WTC11 (cell line): ENCODE results near the gene ZSCAN18. TPM values are rescaled to one million over a fixed set of nuclear protein-coding genes. Genes with fewer than 3 reads are reported as not detected.

ENCODE experiments used
- ATAC-seq: fragments of 200-7000 bp; cut with Tn5 transposase; 2 replicates; pipeline ENCODE4 v1.10.0; 2021; ENCODE audit warnings: mild to moderate bottlenecking, moderate library complexity
- CTCF ChIA-PET: fragments of 300-600 bp; sonication (Branson Sonifier 250); formaldehyde crosslinking; loops from one replicate; lab custom pipeline; 2021; ENCODE audit warnings: antibody characterized with exemption; lab: Charles Lee
- POLR2A ChIA-PET: fragments of 350-600 bp; sonication (Branson Sonifier 250); formaldehyde crosslinking; loops from one replicate; lab custom pipeline; 2021; ENCODE audit warnings: antibody characterized with exemption; lab: Charles Lee
- DNase-seq: peaks from one replicate; pipeline ENCODE4 v3.0.0; 2021; ENCODE audit warnings: low spot score
- H3K27ac Mint-ChIP-seq: 2 replicates; pipeline ENCODE4 v1.8.0; 2021; ENCODE audit warnings: mixed read lengths
- H3K27me3 Mint-ChIP-seq: 2 replicates; pipeline ENCODE4 v1.8.0; 2021; ENCODE audit warnings: low read depth, mild to moderate bottlenecking, moderate library complexity, mixed read lengths
- H3K36me3 Mint-ChIP-seq: 2 replicates; pipeline ENCODE4 v1.8.0; 2021; ENCODE audit warnings: mixed read lengths
- H3K4me1 Mint-ChIP-seq: 2 replicates; pipeline ENCODE4 v1.8.0; 2022; ENCODE audit warnings: mixed read lengths
- H3K4me3 Mint-ChIP-seq: 2 replicates; pipeline ENCODE4 v1.8.0; 2021; ENCODE audit warnings: mild to moderate bottlenecking, moderate library complexity, mixed read lengths
- H3K9me3 Mint-ChIP-seq: 2 replicates; pipeline ENCODE4 v1.8.0; 2021; ENCODE audit warnings: mixed read lengths
- CBFB ChIP-seq: sonication (generic); formaldehyde crosslinking; IDR thresholded peaks from 2 replicates; pipeline ENCODE4 v1.8.1; 2022; ENCODE audit warnings: mild to moderate bottlenecking, low read depth, missing genetic modification reagents
- E2F4 ChIP-seq: sonication (generic); formaldehyde crosslinking; IDR thresholded peaks from 2 replicates; pipeline ENCODE4 v1.8.1; 2022; ENCODE audit warnings: low read depth, mild to moderate bottlenecking, moderate library complexity, missing genetic modification reagents, borderline replicate concordance
- ETV6 ChIP-seq: sonication (generic); formaldehyde crosslinking; IDR thresholded peaks from 2 replicates; pipeline ENCODE4 v1.8.1; 2022; ENCODE audit warnings: mild to moderate bottlenecking, missing genetic modification reagents
- GABPB1 ChIP-seq: sonication (generic); formaldehyde crosslinking; IDR thresholded peaks from 2 replicates; pipeline ENCODE4 v1.8.1; 2023; ENCODE audit warnings: mild to moderate bottlenecking, missing genetic modification reagents
- MAX ChIP-seq: sonication (generic); formaldehyde crosslinking; IDR thresholded peaks from 2 replicates; pipeline ENCODE4 v1.8.0; 2022; ENCODE audit warnings: mild to moderate bottlenecking, missing genetic modification reagents
- MLX ChIP-seq: sonication (generic); formaldehyde crosslinking; IDR thresholded peaks from 2 replicates; pipeline ENCODE4 v1.8.1; 2023; ENCODE audit warnings: mild to moderate bottlenecking, missing genetic modification reagents, moderate library complexity
- MYBL2 ChIP-seq: sonication (generic); formaldehyde crosslinking; IDR thresholded peaks from 2 replicates; pipeline ENCODE4 v1.8.1; 2023; ENCODE audit warnings: mild to moderate bottlenecking, moderate library complexity, missing genetic modification reagents
- OVOL2 ChIP-seq: fragments of 250-450 bp; sonication (Bioruptor Pico); IDR thresholded peaks from 2 replicates; pipeline ENCODE4 v1.9.0; 2021; ENCODE audit warnings: mild to moderate bottlenecking, borderline replicate concordance
- RELA ChIP-seq: sonication (generic); formaldehyde crosslinking; IDR thresholded peaks from 2 replicates; pipeline ENCODE4 v1.8.1; 2022; ENCODE audit warnings: missing genetic modification reagents, mild to moderate bottlenecking, borderline replicate concordance
- RORB ChIP-seq: fragments of 250-450 bp; sonication (Bioruptor Pico); IDR thresholded peaks from 2 replicates; pipeline ENCODE4 v1.9.0; 2021; ENCODE audit warnings: mild to moderate bottlenecking
- SP1 ChIP-seq: sonication (generic); formaldehyde crosslinking; conservative IDR thresholded peaks from 2 replicates; pipeline ENCODE4 v1.8.1; 2022; ENCODE audit warnings: missing genetic modification reagents
- TEAD1 ChIP-seq: sonication (generic); formaldehyde crosslinking; IDR thresholded peaks from 2 replicates; pipeline ENCODE4 v1.8.0; 2022; ENCODE audit warnings: mild to moderate bottlenecking, missing genetic modification reagents
- TEAD4 ChIP-seq: sonication (generic); formaldehyde crosslinking; IDR thresholded peaks from 2 replicates; pipeline ENCODE4 v1.8.0; 2022; ENCODE audit warnings: mild to moderate bottlenecking, missing genetic modification reagents
- USF1 ChIP-seq: sonication (generic); formaldehyde crosslinking; IDR thresholded peaks from 2 replicates; pipeline ENCODE4 v1.8.0; 2022; ENCODE audit warnings: mild to moderate bottlenecking, missing genetic modification reagents
- ZNF121 ChIP-seq: sonication (generic); formaldehyde crosslinking; IDR thresholded peaks from 2 replicates; pipeline ENCODE4 v1.8.0; 2023; ENCODE audit warnings: missing genetic modification reagents
- ZNF219 ChIP-seq: sonication (generic); formaldehyde crosslinking; IDR thresholded peaks from 2 replicates; pipeline ENCODE4 v1.8.0; 2023; ENCODE audit warnings: missing genetic modification reagents, mild to moderate bottlenecking, borderline replicate concordance
- ZNF263 ChIP-seq: sonication (generic); formaldehyde crosslinking; IDR thresholded peaks from 2 replicates; pipeline ENCODE4 v1.8.1; 2022; ENCODE audit warnings: low read depth, mild to moderate bottlenecking, moderate library complexity, missing genetic modification reagents
- ZNF512 ChIP-seq: sonication (generic); formaldehyde crosslinking; IDR thresholded peaks from 2 replicates; pipeline ENCODE4 v1.8.1; 2022; ENCODE audit warnings: missing genetic modification reagents, borderline replicate concordance
- ZNF671 ChIP-seq: fragments of 250-450 bp; sonication (Bioruptor Pico); IDR thresholded peaks from 2 replicates; pipeline ENCODE4 v1.8.0; 2021; ENCODE audit warnings: mild to moderate bottlenecking
- ZSCAN18 ChIP-seq: fragments of 250-450 bp; sonication (Bioruptor Pico); IDR thresholded peaks from 2 replicates; pipeline ENCODE4 v2.1.2; 2022; ENCODE audit warnings: mild to moderate bottlenecking, moderate library complexity
- total RNA-seq: library from RNA; stranded (reverse); gene quantifications from 3 replicates; pipeline ENCODE4 v1.2.3, GENCODE V29; 2021
- TF ChIP-seq, protein P1 (sequence below): sonication (generic); formaldehyde crosslinking; IDR thresholded peaks from 2 replicates; pipeline ENCODE4 v1.8.1; 2022; ENCODE audit warnings: mild to moderate bottlenecking, missing genetic modification reagents, moderate library complexity, borderline replicate concordance
- TF ChIP-seq, protein P2 (sequence below): sonication (generic); formaldehyde crosslinking; conservative IDR thresholded peaks from 2 replicates; pipeline ENCODE4 v1.8.1; 2022; ENCODE audit warnings: mild to moderate bottlenecking, missing genetic modification reagents

The ZSCAN18 gene
- total RNA-seq, 1 experiment from 2014 or later, result 55.9 TPM

- TF ChIP-seq ZNF512 (CRISPR knock-in tag) (no peak), RELA (CRISPR knock-in tag) (no peak), TEAD1 (no peak), GABPB1 (CRISPR knock-in tag) (peak; percentile 50; the same call in 1 of the 2 replicates), ZSCAN18 (no peak)
- TF ChIP-seq, protein P1, sequence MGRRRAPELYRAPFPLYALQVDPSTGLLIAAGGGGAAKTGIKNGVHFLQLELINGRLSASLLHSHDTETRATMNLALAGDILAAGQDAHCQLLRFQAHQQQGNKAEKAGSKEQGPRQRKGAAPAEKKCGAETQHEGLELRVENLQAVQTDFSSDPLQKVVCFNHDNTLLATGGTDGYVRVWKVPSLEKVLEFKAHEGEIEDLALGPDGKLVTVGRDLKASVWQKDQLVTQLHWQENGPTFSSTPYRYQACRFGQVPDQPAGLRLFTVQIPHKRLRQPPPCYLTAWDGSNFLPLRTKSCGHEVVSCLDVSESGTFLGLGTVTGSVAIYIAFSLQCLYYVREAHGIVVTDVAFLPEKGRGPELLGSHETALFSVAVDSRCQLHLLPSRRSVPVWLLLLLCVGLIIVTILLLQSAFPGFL (CRISPR knock-in tag), result no peak
These were observed 38.9 kb downstream of the ZSCAN18 start, which contains the start of gene ZNF135 (continued) for GRCh38 chr19:58059003-58059670.

GRCh38 chr19:58058467-58058866, 39.6 kb downstream of the ZSCAN18 start:
- POLR2A ChIA-PET, result interaction anchor here (0.6 to 2.7 kb wide), 12 partner anchors 9 to 571 kb away, joined by 3 to 16 read pairs (median 4); partner anchors contain the start of genes ZNF329, ZNF419, ZNF606 and ZSCAN18
- Mint-ChIP-seq H3K4me3 (peak overlapping the region; percentile 69), H3K27ac (peak overlapping the region; percentile 93), H3K9me3 (peaks cover 10% of the 10 kb centered on the region), H3K36me3 (peaks cover 14% of the 10 kb centered on the region), H3K4me1 (peaks cover 26% of the 10 kb centered on the region), H3K27me3 (peaks cover 6% of the 10 kb centered on the region)
- CTCF ChIA-PET, result interaction anchor here (0.9 to 3.5 kb wide), 9 partner anchors 12 to 142 kb away, joined by 3 to 30 read pairs (median 3); partner anchors contain the start of genes ZNF329 and ZNF417
- DNase-seq, result no peak
- TF ChIP-seq ZNF263 (no peak), USF1 (CRISPR knock-in tag) (no peak), MLX (CRISPR knock-in tag) (no peak), E2F4 (CRISPR knock-in tag) (no peak), TEAD4 (no peak), CBFB (CRISPR knock-in tag) (no peak), ZNF671 (CRISPR knock-in tag) (no peak), MYBL2 (CRISPR knock-in tag) (no peak), OVOL2 (CRISPR knock-in tag) (no peak), RORB (no peak), ZNF219 (no peak), ETV6 (CRISPR knock-in tag) (no peak), MAX (no peak), TEAD1 (no peak), ZNF121 (no peak), SP1 (no peak), GABPB1 (CRISPR knock-in tag) (no peak), ZSCAN18 (no peak)
- TF ChIP-seq, protein P1 (CRISPR knock-in tag), result no peak
- TF ChIP-seq, protein P2, sequence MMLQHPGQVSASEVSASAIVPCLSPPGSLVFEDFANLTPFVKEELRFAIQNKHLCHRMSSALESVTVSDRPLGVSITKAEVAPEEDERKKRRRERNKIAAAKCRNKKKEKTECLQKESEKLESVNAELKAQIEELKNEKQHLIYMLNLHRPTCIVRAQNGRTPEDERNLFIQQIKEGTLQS, result no peak
- ATAC-seq, result no peak
